Measurements from ENCODE around the gene SPNS3. TPM values are rescaled to one million over a fixed set of nuclear protein-coding genes. Genes with fewer than 3 reads are reported as not detected.

The SPNS3 gene
- polyA plus RNA-seq, 1 of the 3 experiments (the other 2 are of a cell fraction), result 0.05 TPM

- TF ChIP-seq IRF3 (IDR thresholded peaks at IDR 0.05; ENCODE audit: low read depth, low read length) (no peak), MAX (IDR thresholded peaks at IDR 0.05; ENCODE audit: low read depth) (no peak), ZBTB33 (IDR thresholded peaks at IDR 0.05; ENCODE audit: borderline replicate concordance, low read depth) (no peak)
Observed at GRCh38 chr17:4535667-4536258, 102.0 kb downstream of the SPNS3 start (continued).

GRCh38 chr17:4536259-4536741, 102.6 kb downstream of the SPNS3 start:
- H3K36me3 ChIP-seq (replicated peaks in 1 of 2; ENCODE audit: control insufficient read depth in 1 of 2, insufficient read depth in 2 of 2, low read length in 1 of 2), result peaks cover 3 to 33% of the 10 kb centered on the region in 2 experiments
- H3K9me2 ChIP-seq, result no peaks in the 10 kb centered on the region
- no peaks in the 10 kb centered on the region for H3K9me3 ChIP-seq
- POLR2A ChIA-PET, result interaction anchor here (1.1 kb wide), 1 partner anchor 18 kb away, joined by 3 read pairs; no protein-coding TSS in a partner anchor
- no peak overlapping the region for H3K4me2 ChIP-seq
- no peaks in the 10 kb centered on the region for H4K20me1 ChIP-seq (ENCODE audit: insufficient read depth)
- TF ChIP-seq POLR2AphosphoS5 (IDR thresholded peaks at IDR 0.05; ENCODE audit: low read depth, low read length), result 0 out of 2 replicates have a peak, but pooled peaks have one; percentile 22
- no peak for TF ChIP-seq FOXJ3 (CRISPR knock-in tag; IDR thresholded peaks at IDR 0.05)
- no peak for TF ChIP-seq CTCF (IDR thresholded peaks at IDR 0.05)
- no peak for TF ChIP-seq RAD21 (IDR thresholded peaks at IDR 0.05; ENCODE audit: low read length)
- H3K27ac ChIP-seq (ENCODE audit: low read depth in 2 of 2, low read length in 1 of 2), result no peak overlapping the region
- H2AFZ ChIP-seq (ENCODE audit: low read depth), result no peak overlapping the region
- H3K4me3 ChIP-seq (ENCODE audit: low read depth in 2 of 2, low read length in 1 of 2), result no peak overlapping the region
- peaks cover 0 to 31% of the 10 kb centered on the region in 2 experiments; a peak in 1 of 4 replicates for H3K4me1 ChIP-seq (ENCODE audit: control insufficient read depth in 1 of 2, insufficient read depth in 2 of 2, low read depth in 1 of 2, low read length in 1 of 2)
- no peaks in the 10 kb centered on the region for H3K27me3 ChIP-seq (ENCODE audit: insufficient read depth)
- CTCF ChIA-PET, result interaction anchor here (2.2 kb wide), 1 partner anchor 14 kb away, joined by 11 read pairs; no protein-coding TSS in a partner anchor
- H3K79me2 ChIP-seq (ENCODE audit: insufficient read depth), result no peaks in the 10 kb centered on the region
- 89% methylated on average over 19 of the region's 19 CpGs for WGBS (ENCODE audit: low lambda C conversion rate)
- no peak overlapping the region for H3K9ac ChIP-seq
- DNase-seq, result no peak
- no peaks in the 10 kb centered on the region for H3F3A ChIP-seq (replicated peaks; ENCODE audit: insufficient read depth)
